Measurements from ENCODE around the gene OR10J1.
"Not testable (repeated sequence)": the region's sequence is repeated elsewhere in the genome, so short reads cannot be mapped to it uniquely, and the experiment has no call there.

GRCh38 chr1:159449605-159450004, 10.1 kb downstream of the OR10J1 start:
- TF ChIP-seq POLR2A (IDR thresholded peaks at IDR 0.05; ENCODE audit: low read length); GATA1 (IDR thresholded peaks at IDR 0.05; ENCODE audit: low read depth, low read length): not testable (repeated sequence)
